Measurements from ENCODE around the gene VEGFA.
A peak's percentile ranks its signal among the peaks of the same experiment; 100 is the strongest.

The VEGFA gene

DNA sequence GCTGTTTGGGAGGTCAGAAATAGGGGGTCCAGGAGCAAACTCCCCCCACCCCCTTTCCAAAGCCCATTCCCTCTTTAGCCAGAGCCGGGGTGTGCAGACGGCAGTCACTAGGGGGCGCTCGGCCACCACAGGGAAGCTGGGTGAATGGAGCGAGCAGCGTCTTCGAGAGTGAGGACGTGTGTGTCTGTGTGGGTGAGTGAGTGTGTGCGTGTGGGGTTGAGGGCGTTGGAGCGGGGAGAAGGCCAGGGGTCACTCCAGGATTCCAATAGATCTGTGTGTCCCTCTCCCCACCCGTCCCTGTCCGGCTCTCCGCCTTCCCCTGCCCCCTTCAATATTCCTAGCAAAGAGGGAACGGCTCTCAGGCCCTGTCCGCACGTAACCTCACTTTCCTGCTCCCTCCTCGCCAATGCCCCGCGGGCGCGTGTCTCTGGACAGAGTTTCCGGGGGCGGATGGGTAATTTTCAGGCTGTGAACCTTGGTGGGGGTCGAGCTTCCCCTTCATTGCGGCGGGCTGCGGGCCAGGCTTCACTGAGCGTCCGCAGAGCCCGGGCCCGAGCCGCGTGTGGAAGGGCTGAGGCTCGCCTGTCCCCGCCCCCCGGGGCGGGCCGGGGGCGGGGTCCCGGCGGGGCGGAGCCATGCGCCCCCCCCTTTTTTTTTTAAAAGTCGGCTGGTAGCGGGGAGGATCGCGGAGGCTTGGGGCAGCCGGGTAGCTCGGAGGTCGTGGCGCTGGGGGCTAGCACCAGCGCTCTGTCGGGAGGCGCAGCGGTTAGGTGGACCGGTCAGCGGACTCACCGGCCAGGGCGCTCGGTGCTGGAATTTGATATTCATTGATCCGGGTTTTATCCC is at the start of gene VEGFA:
TSS of gene VEGFA (plus strand) at position 686 of the 846 bp plus-strand sequence.
- Histone ChIP-seq H3K4me1 (ENCODE audit: insufficient read depth, low read length) (peaks cover 28% of the 10 kb centered on the region), H3K9me3 (ENCODE audit: control insufficient read depth, insufficient read depth, low read length) (no peaks in the 10 kb centered on the region), H3K36me3 (ENCODE audit: insufficient read depth, low read length) (no peaks in the 10 kb centered on the region), H3K9ac (ENCODE audit: low read depth, low read length) (peak within 1 kb of the TSS; percentile 94)

DNA sequence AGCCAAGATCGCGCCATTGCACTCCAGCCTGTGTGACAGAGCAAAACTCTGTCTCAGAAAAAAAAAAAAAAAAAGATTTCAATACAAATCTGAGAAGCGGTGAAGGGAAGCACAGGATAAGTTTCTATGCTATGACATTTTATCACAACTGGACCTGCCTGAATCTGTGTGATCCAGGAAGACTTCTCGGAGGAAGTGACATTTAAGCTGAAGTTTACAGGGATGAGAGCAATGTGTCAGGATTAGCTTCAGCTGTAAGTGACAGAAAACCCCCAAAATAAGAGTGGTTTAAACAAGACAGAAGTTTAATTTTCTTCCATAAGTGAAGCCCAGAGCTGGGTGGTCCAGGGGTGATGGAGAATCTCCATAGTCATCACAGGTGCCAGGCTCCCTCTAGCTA is 49.0 kb upstream of the VEGFA start:
- no peaks in the 10 kb centered on the region for H3K4me1 ChIP-seq (ENCODE audit: insufficient read depth, low read length)
- H3K9ac ChIP-seq (ENCODE audit: low read depth, low read length) = no peak overlapping the region
- H3K9me3 ChIP-seq (ENCODE audit: control insufficient read depth, insufficient read depth, low read length) = no peaks in the 10 kb centered on the region
- no peaks in the 10 kb centered on the region for H3K36me3 ChIP-seq (ENCODE audit: insufficient read depth, low read length)

DNA sequence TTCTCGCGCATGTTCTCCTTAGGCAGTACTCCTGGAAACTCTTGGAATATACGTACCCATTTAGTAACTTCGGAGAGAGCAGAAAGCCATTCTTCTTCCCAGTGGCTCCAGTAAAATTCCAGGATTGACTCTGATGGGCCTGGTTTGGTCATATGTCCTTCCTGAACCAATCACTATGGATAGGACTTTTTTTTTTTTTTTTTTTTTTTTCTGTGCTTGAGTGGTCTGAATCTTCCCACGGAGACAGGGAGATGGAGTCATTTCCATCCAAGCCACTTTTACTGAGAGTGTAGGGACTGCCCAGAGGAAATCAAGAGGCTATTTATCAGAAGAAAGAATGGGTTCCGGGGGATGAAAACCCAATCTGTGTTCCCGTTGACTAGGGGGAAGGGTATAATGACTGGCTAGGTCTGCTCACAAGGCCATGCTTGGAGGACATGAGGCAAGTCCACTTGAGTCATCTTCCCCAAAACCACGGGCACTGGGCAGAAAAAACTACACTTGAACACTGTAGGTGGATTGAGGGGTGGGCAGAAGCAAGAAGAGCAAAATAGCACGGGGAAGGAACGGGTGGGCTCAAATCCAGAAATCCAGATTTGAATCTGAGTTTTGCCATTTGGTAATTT is 47.0 kb upstream of the VEGFA start:
- Histone ChIP-seq H3K9me3 (ENCODE audit: control insufficient read depth, insufficient read depth, low read length) (no peaks in the 10 kb centered on the region), H3K4me1 (ENCODE audit: insufficient read depth, low read length) (no peaks in the 10 kb centered on the region), H3K36me3 (ENCODE audit: insufficient read depth, low read length) (no peaks in the 10 kb centered on the region), H3K9ac (ENCODE audit: low read depth, low read length) (no peak overlapping the region)

DNA sequence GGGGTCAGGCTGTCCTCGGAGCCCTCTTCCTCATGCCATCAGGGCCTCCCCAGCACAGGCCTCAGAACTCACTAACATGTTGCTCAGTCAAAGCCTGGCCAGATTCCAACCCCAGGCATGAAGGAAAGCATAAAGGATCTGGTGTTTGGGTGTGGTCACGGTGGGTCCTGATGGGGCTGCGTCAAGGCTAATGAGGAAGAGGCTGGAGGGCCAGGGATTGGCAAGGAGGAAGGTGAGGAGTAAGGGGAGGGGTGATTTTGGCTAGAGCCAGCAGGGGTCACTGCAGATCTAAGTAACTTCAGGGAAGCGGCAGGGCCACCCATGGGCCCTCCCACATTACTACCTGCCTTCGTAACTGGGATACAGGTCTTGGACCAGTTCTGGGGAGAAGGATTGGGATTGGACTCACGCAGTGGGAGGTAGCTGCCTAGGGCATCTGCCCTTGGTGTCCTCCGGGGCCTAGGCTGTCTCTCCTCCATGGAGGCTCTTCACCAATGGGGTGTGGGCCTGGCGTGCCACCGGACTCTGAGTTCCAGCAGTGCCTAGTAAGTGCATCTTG is 46.2 kb upstream of the VEGFA start:
- Histone ChIP-seq H3K4me1 (ENCODE audit: insufficient read depth, low read length) (no peaks in the 10 kb centered on the region), H3K36me3 (ENCODE audit: insufficient read depth, low read length) (no peaks in the 10 kb centered on the region), H3K9me3 (ENCODE audit: control insufficient read depth, insufficient read depth, low read length) (no peaks in the 10 kb centered on the region), H3K9ac (ENCODE audit: low read depth, low read length) (no peak overlapping the region)

DNA sequence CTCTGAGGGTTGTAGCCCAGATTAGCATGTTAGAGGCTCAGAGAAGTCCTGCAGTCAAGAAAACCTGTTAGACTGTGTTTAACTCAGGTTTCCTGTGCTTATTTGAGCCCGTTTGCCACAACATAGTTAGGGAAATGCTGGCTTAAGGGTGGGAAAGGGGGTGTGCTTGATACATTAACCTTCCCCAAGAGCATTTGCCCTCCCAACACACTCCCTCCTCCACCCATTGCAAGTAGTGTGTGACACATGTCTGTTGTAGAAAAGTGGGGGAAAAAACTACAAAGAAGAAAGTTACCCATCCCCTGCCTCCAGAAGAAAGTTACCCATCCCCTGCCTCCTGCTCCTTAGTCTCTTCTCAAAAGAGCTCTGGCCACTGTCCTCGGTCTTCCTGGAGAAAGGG is 45.7 kb upstream of the VEGFA start:
- Histone ChIP-seq H3K36me3 (ENCODE audit: insufficient read depth, low read length) (no peaks in the 10 kb centered on the region), H3K9ac (ENCODE audit: low read depth, low read length) (no peak overlapping the region), H3K9me3 (ENCODE audit: control insufficient read depth, insufficient read depth, low read length) (no peaks in the 10 kb centered on the region), H3K4me1 (ENCODE audit: insufficient read depth, low read length) (no peaks in the 10 kb centered on the region)

DNA sequence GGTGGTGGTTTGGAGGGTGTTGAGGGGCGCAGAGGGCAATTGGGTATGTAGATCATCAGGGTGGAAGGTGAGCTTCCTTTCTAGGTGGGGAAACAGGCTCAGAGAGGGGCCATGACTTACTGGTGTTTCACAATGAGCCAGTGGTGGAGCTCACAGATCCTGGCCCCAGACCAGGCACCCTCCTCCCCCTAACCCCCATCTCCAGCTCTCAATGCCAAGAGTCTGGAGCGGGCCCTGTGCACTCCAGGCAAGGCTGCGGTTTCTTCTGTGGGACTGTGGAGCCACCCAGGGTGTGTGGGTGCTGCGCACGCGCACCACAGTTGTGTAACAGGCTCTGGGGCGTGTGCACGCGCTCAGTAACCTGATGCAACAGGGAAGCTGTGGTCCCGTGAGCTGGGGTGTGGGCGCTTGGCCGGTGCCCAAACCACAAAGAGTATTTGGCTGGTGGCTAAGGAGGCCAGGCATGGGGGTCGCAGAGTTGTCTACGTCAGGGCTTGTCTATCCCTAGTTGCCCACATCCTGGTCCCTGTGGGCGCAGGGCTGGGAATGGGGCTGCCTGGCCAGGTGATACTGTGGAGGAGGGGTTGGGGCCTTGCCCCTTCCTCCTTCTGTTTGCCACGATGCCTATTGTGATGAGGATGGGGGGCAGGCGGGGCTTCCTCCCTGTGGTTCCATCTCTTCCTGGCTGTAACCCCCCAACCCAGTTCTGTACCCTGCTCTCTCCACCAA is 44.9 kb upstream of the VEGFA start:
- no peak overlapping the region for H3K9ac ChIP-seq (ENCODE audit: low read depth, low read length)

DNA sequence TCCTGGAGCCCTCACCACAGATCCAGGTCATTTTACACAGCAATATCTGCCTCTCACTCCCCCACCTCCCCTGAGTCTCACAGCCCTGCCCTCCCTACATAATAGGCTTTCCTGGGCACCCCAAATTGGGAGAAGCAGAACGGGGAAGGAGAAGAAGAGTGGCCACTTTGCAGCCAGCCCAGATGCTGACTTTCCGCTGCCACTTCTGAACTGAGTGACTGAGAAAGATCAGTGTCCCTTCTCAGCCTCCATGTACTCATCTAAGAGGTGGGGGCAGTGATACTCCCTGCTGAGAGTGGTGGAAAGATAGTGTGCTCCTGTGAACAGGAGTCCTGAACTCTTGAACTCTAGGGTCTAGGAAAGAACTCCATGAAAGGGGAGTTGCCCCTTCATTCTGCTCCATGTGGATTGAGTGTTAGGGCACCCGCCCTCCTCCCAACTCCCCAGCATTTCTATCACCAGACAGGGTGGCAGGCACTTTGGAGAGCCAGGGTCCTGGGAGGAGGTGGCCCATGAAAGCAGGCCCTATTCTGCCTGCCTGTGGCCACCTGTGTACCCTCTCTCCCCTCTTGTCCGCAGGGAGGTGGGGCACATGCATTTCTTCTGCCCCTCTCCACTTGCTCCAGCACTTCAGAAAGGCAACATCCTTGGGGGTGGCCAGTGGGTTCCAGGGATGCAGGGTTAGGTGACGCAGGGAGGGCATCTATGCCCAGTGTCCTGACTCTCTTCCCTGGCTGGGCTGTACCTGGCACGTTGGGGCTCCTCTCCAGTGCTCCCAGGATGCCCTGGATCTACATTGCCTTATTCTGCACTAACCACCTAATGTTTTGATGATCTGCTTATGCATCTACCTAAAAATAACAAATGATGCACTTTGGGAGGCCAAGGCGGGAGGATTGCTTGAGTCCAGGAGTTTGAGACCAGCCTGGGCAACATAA is 44.1 kb upstream of the VEGFA start:
- Histone ChIP-seq H3K36me3 (ENCODE audit: insufficient read depth, low read length) (no peaks in the 10 kb centered on the region), H3K4me1 (ENCODE audit: insufficient read depth, low read length) (no peaks in the 10 kb centered on the region), H3K9ac (ENCODE audit: low read depth, low read length) (no peak overlapping the region), H3K9me3 (ENCODE audit: control insufficient read depth, insufficient read depth, low read length) (no peaks in the 10 kb centered on the region)

More for the DNA sequence above, 44.9 kb upstream of the VEGFA start:
- Histone ChIP-seq H3K9me3 (ENCODE audit: control insufficient read depth, insufficient read depth, low read length) (no peaks in the 10 kb centered on the region), H3K4me1 (ENCODE audit: insufficient read depth, low read length) (no peaks in the 10 kb centered on the region), H3K36me3 (ENCODE audit: insufficient read depth, low read length) (no peaks in the 10 kb centered on the region)

DNA sequence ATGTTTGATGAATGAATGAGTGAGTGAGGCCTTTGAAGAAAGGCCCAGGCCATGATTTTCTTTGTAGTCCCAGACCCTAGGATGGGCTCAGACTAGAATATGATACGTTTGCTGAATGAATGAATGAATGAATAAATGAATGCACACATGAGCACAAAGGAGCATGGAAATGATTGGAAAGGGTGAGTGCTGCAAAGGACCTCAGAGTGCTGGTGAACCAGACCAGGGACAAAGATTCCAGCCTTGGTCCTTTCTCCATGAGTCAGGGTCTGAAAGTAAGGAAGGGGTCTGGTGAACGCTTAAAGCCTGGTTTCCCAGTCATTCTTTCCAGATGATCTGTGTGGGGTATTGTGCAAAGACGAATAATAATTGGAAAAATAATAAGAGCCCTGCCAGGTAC is 42.4 kb upstream of the VEGFA start:
- H3K4me1 ChIP-seq (ENCODE audit: insufficient read depth, low read length) = no peaks in the 10 kb centered on the region
- H3K9me3 ChIP-seq (ENCODE audit: control insufficient read depth, insufficient read depth, low read length) = 0 out of 2 replicates have a peak, but pooled peaks cover 3% of the 10 kb centered on the region
- H3K9ac ChIP-seq (ENCODE audit: low read depth, low read length) = no peak overlapping the region
- no peaks in the 10 kb centered on the region for H3K36me3 ChIP-seq (ENCODE audit: insufficient read depth, low read length)

DNA sequence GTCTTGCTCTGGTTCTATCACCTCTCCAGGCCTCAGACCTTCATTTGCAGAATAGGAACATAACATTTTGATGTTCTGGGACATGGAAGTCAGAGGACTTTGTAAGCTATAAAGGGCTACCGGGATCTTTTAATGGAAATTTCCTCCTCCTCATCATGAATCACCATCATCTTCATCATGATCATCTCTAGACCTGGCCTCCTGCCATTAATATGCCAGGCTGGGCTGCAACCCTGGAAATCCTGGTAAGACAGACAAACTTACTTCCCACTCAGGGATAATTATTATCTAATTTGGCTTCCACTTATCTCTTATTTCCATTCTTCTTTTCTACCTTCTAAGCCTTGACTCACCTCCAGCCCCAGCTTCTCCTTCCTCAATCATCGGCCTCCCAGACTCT is 41.4 kb upstream of the VEGFA start:
- Histone ChIP-seq H3K4me1 (ENCODE audit: insufficient read depth, low read length) (0 out of 2 replicates have a peak, but pooled peaks cover 2% of the 10 kb centered on the region), H3K9me3 (ENCODE audit: control insufficient read depth, insufficient read depth, low read length) (0 out of 2 replicates have a peak, but pooled peaks cover 3% of the 10 kb centered on the region), H3K36me3 (ENCODE audit: insufficient read depth, low read length) (no peaks in the 10 kb centered on the region), H3K9ac (ENCODE audit: low read depth, low read length) (no peak overlapping the region)

DNA sequence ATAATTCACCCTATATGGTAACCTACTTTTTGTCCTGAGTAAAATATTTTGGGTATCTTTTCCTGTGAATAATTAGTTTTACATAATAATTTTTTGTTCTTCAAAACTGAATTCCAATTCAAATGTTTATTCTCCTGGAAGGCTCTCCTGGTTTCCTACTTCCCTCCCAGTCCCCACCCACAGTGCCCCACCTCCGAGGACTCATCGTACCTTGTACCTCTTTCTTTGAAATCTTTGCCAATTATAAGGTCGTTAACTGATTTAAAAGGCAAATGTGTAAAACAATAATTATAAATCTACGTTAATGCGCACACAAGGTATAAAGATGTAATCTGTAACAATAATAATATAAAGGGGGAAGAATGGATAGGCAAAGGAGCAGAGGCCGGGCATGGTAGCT is 40.5 kb upstream of the VEGFA start:
- Histone ChIP-seq H3K9me3 (ENCODE audit: control insufficient read depth, insufficient read depth, low read length) (0 out of 2 replicates have a peak, but pooled peaks cover 3% of the 10 kb centered on the region), H3K36me3 (ENCODE audit: insufficient read depth, low read length) (no peaks in the 10 kb centered on the region), H3K9ac (ENCODE audit: low read depth, low read length) (no peak overlapping the region), H3K4me1 (ENCODE audit: insufficient read depth, low read length) (peaks cover 7% of the 10 kb centered on the region; the same call in 1 of the 2 replicates)

DNA sequence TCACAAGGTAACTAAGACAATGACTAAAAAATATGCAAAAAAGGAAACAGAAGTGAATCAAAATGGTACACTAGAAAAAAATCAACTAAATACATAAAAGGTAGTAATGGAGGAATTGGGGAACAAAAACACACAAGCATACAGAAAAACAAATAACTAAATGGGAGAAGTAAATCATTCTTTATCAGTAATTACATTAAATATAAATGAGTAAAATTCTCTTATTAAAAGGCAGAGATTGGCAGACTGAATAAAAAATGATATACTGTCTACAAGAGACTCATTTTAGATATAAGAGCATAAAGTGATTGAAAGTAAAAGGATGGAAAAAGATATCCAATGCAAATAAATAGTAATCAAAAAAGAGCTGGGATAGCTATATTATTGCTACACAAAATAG is 39.4 kb upstream of the VEGFA start:
- H3K9me3 ChIP-seq (ENCODE audit: control insufficient read depth, insufficient read depth, low read length) = 0 out of 2 replicates have a peak, but pooled peaks cover 3% of the 10 kb centered on the region
- no peaks in the 10 kb centered on the region for H3K36me3 ChIP-seq (ENCODE audit: insufficient read depth, low read length)
- H3K9ac ChIP-seq (ENCODE audit: low read depth, low read length) = no peak overlapping the region
- H3K4me1 ChIP-seq (ENCODE audit: insufficient read depth, low read length) = peaks cover 7% of the 10 kb centered on the region; the same call in 1 of the 2 replicates

DNA sequence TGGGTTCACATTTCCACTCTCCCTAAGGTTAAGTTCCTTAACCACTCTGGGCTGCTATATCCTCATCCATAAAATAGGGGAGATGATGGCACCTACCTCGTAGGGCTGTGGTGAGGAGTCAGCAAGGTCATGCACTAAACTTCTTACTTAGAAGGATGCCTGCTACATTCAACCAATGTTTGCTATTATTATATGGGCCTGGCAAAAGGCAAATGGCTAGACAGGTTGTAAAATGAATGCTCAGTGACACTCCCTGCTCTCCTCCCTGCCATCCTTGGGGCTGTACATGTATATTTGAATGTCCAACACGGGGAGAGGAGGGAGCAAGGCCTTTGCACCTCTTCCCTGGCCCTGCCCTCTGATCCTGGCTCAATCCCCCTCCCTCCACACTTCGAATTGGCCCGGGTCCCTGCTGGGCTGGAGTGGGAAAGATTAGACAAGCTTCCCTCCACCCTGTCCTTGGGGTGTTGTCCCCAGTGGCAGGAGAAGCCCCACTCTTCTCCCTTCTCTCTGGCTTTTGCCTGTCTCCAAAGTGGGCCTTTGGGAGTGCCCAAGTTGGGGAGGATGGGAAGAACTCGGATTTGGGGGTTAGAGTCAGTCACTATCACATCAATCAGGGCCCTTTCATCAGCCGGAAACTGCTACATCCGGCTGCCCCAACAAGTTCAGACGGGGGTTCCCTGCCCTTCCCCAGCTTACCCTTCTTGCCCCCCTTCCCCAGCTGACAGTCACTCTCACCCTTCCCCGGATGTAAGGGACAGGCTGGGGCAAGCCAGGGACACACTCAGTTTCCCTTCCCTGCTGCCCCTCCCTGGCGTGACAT is 36.3 kb upstream of the VEGFA start:
- peaks cover 7% of the 10 kb centered on the region; the same call in 1 of the 2 replicates for H3K4me1 ChIP-seq (ENCODE audit: insufficient read depth, low read length)
- H3K36me3 ChIP-seq (ENCODE audit: insufficient read depth, low read length) = no peaks in the 10 kb centered on the region
- 0 out of 2 replicates have a peak, but pooled peaks cover 3% of the 10 kb centered on the region for H3K9me3 ChIP-seq (ENCODE audit: control insufficient read depth, insufficient read depth, low read length)
- H3K9ac ChIP-seq (ENCODE audit: low read depth, low read length) = no peak overlapping the region

DNA sequence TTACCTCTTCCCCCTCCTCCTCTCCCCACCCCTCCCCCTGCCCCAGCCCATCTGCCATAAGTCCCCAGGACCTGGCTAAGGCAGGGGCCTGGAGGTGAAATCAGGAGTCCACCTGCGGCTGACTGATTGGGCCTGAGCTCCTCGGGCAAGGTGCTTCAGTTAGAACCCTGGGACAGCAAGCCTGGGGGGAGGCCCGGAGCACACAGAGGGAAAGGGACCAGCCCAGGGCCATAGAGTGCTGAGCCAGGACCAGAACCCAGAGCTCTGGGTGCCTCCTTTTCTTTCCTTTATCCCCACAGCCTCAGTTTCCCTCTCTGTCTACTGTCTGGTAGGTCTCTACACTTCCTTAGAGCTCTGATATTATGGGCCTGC is 35.7 kb upstream of the VEGFA start:
- Histone ChIP-seq H3K9ac (ENCODE audit: low read depth, low read length) (no peak overlapping the region), H3K36me3 (ENCODE audit: insufficient read depth, low read length) (no peaks in the 10 kb centered on the region), H3K4me1 (ENCODE audit: insufficient read depth, low read length) (peaks cover 7% of the 10 kb centered on the region; the same call in 1 of the 2 replicates), H3K9me3 (ENCODE audit: control insufficient read depth, insufficient read depth, low read length) (0 out of 2 replicates have a peak, but pooled peaks cover 3% of the 10 kb centered on the region)
